Ovary (tissue), 1 donor: ENCODE results near the gene PIGN.

Experiments used
- EP300 ChIP-seq: sonication (generic); formaldehyde crosslinking; IDR thresholded peaks from one replicate; pipeline ENCODE4 v1.6.1; 2017; ENCODE audit warnings: antibody characterized with exemption
- POLR2A ChIP-seq: fragments of 450-650 bp; IDR thresholded peaks from one replicate; pipeline ENCODE4 v1.6.1; 2017; ENCODE audit warnings: antibody characterized with exemption, mild to moderate bottlenecking, moderate library complexity

- TF ChIP-seq POLR2A (no peak), EP300 (no peak)
Measured at GRCh38 chr18:62210138-62210537, 23.3 kb upstream of the PIGN start.
